Right lung (tissue), 5 donors: ENCODE measurements around the gene SERPINB12. TPM values are rescaled to one million over a fixed set of nuclear protein-coding genes. Genes with fewer than 3 reads are reported as not detected.

Experiments
- DNase-seq, 2 donors: peaks; one replicate each; pipeline ENCODE4 v3.0.0-alpha.2; 2013
- polyA plus RNA-seq, 5 donors: library from polyadenylated mRNA; unstranded; fragments of 120-200 nt; gene quantifications; one replicate each; pipeline versions ENCODE4 v1.2.1 to v1.2.3, GENCODE V29; 2013; ENCODE audit warnings: inconsistent platforms in 1 of 5, low replicate concordance in 1 of 5; ENCODE audit not compliant: insufficient read length in 5 of 5, insufficient read depth in 1 of 5

Gene SERPINB12
- polyA plus RNA-seq, 5 donors, result not detected

DNA sequence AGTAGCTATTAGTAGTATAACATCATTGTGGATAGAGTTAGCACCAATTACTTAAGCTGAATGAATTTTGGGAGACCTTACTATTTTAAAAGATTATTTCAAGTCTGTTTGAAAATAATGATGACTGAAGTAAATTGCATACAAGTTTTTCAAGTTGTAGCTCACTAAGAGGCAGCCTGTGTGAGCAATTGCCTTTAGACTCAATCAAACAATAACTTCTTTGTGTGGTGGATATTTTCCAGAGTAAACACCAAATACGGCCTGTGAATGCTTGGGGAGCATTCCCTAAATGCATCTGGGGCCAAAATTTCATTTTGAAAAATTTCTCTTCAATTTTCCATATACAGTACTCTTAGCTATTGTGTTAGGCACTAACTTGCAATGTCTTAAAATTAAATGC, 7.9 kb downstream of the SERPINB12 start:
- no peak for DNase-seq

- no peak for DNase-seq
Observed at GRCh38 chr18:63551769-63552168, 9.6 kb downstream of the SERPINB12 start.

- no peak for DNase-seq
Observed at GRCh38 chr18:63552581-63552980, 10.4 kb downstream of the SERPINB12 start.

DNA sequence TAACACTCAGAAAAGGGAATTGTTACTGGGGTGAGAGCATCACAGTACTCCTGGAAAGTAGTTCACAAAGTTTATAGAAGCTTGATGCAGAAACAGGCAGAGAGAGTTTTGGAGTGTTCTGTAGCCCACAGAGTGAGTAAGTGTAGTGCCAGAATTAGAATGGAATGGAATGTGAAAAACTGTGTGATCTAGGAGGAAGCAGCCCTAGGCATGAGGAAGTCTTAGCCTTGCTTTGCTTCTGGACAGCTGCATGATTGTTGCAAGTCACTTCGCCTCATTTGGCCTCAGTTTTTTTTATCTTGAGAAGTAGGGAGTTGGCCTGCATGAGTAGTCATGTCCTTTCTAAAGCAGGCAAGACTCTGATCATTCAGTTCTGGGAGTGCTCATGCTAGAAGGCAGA, 10.9 kb downstream of the SERPINB12 start:
- peak in 1 of 2 donors; percentile 5 for DNase-seq

GRCh38 chr18:63559567-63560491, 17.7 kb downstream of the SERPINB12 start:
- DNase-seq, result no peak

GRCh38 chr18:63562284-63562683, 20.1 kb downstream of the SERPINB12 start:
- no peak for DNase-seq

DNA sequence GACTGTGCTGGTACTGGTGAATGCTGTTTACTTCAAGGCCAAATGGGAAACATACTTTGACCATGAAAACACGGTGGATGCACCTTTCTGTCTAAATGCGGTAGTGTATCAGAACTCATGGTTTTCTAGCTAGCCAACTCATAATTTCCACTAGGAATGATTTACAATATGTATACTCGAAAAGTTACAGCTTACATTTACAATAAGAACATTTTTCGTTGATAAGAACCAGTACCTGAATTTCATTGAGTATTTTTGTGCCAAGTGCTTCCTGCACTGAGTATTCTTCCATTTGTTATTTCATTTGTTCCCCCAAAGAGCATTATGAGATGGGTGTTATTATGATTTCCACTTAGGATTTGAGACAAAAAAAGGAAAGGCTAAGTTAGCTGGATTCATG, 21.9 kb downstream of the SERPINB12 start:
- no peak for DNase-seq

GRCh38 chr18:63564561-63564960, 22.4 kb downstream of the SERPINB12 start:
- DNase-seq, result no peak

DNA sequence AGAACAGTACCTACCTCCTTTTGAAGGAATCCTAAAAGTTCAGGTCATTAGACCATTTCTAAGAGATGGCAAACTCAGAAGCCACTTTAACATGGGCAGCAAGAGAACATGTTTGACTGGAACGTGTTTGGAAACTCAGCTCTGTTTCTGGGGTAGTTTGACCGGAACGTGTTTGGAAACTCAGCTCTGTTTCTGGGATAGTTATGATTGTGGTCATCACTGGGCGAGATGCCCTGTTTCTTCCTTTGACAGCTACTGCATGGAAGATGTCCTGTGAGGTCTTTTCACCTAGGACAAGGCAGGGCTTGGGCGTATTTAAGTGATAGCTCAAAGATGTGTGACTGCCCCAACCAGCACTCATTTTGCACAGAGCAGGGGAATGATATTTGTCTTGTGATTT, 25.1 kb downstream of the SERPINB12 start:
- DNase-seq, result no peak

DNA sequence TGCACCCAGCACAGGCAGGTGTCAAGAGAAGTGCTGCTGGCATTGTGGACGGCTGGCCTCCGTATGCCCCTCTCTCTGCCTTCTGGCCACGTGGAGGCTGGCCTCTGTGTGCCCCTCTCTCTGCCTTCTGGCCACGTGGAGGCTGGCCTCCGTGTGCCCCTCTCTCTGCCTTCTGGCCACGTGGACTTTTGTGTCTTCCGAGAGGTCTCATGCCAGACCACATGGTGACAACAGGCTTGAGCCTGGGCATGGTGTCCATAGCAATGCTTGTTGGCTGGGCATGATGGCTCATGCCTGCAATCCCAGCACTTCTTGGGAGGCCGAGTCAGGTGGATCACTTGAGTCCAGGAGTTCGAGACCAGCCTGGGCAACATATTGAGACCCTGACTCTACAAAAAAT, 25.7 kb downstream of the SERPINB12 start:
- DNase-seq, result no peak

DNA sequence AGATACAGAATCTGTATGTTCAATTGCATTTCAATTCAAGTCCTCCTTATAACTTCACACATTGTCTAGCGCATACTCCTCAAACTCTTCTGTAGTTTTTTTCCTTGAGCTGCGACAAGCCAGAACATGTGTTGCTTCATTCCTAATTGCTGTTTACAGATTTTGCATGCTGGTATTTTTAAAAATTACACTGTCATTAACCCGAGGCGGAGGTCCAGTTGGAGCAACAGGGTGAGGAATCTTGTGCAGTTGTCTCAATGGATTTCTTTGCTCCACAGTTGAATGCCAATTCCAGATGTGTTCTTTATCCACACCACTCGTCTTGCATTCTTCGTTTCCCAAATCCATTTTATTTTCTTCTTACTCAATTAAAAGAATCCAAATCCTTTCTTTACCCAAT, 28.6 kb downstream of the SERPINB12 start:
- peak; percentile 25 to 32 for DNase-seq

DNA sequence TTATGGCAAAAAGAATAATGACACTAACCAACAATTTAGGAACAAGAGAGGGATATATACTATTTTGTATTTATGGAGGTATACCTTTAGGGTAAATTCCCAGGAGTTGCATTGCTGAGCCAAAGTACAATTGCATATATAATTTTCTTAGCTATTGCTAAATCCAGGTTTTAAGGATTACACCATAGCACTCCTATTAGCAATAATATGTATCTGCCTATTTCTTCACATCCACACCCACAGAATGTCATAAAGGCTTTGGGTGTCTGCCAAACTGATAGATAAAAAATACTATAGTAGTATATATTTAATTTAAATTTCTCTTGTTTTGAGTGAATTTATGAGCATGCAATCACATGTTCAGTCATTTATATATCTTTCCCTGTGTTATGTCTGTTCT, 33.5 kb downstream of the SERPINB12 start:
- DNase-seq, result no peak

DNA sequence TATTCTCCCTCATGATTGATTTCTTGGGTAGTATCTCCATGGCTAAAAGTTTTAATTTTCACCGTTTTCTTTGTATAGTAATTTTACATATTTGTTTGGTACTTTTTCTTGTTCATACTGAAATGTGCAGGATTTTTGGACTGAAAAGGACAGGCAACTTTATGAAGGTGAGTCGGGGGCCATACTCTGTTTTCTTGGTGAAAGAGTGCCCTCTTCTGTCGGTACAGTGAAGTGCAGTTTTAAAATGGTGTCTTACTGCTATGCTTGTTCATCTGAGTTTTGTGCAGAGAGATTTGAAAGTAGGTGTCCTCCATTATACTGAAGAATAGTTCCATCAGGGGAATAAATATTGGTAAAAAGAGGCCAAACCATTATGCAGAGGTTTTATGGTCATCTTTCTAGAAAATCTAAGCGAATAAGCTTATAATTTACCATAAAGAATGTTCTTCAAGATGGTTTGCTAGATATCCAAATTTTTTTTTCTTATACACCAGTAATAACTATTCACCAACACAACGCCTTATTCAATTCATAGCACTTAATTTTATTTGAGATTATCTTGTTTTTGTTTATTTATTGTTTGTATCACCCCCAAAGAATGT, 36.3 kb downstream of the SERPINB12 start:
- DNase-seq, result peak in 1 of 2 donors; percentile 4

GRCh38 chr18:63579616-63580015, 37.4 kb downstream of the SERPINB12 start:
- DNase-seq, result no peak

GRCh38 chr18:63585988-63586387, 43.8 kb downstream of the SERPINB12 start:
- no peak for DNase-seq

GRCh38 chr18:63586431-63586830, 44.3 kb downstream of the SERPINB12 start:
- DNase-seq, result no peak

DNA sequence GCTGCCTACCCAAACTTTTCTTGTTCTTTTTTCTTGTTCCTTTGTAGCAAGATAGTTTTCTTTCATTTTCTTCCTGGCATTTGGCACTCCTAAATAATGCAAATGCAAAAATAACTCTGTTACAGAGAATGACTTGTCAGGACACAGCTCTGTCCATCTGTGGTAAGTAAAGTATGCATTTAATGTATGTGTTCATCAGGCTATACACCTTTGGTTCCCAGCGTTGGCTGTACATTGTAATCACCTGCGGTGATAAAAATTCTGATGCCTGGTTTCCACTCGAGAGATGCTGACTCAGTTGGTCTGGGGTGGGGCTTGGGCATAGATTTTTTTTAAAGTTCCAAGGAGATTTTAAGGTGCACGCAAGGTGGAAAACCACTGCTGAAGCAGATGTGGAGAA, 44.8 kb downstream of the SERPINB12 start, which contains the start of gene SERPINB13:
Gene SERPINB13, plus strand, starts transcription at position 378 of the 400 bp plus-strand sequence. CDS start 1,325 bp downstream, outside the sequence.
- DNase-seq, result no peak

- DNase-seq, result no peak
Observed at GRCh38 chr18:63588909-63589308, 46.7 kb downstream of the SERPINB12 start.

GRCh38 chr18:63590373-63590772, 48.2 kb downstream of the SERPINB12 start:
- DNase-seq, result no peak

- DNase-seq, result no peak
Observed at GRCh38 chr18:63590966-63591695, 49.0 kb downstream of the SERPINB12 start.

DNA sequence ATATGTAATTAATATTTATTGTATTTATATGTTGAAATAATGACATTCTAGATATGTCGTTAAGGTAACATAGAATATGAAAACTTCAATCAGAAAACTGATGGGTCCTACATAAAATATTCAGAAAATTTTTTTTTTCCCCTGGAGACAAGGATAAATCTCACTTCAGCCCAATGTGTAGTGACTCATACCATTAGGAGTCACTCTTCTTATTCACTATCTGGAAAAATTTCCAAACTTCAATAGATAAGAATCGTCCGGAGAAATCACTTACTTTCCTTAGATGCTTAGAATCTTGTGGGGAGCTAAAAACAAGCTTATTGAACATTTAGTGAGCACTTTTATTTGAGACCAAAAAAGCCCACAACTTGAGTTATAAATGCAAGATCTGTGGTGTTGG, 49.6 kb downstream of the SERPINB12 start:
- DNase-seq, result no peak

DNA sequence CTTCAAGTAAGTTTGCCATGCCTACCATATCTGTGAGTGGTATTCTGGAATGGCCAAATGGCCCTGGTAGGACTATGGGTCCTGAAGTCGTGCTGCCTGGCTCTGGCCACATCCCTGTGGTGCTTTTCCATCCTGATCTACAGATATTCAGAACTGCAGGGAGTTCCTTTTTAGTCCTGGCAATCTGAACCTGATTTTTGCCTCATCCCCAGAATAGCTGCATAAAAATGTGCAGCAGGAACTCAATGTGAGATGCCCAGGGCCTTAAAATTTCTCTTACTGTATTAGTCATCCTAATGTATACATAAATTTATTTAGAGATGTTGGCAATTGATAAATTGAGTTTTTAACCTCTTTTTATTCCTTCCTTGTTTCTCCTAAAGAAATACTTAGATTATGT, 50.3 kb downstream of the SERPINB12 start:
- DNase-seq, result no peak
